HEK293 (cell line): Measurements from ENCODE around the gene TEX53.
A peak's percentile ranks its signal among the peaks of the same experiment; 100 is the strongest.

Experiments used
- CTCF ChIA-PET: fragments of 350-600 bp; formaldehyde crosslinking; extraction: SDS; loops from one replicate; lab custom pipeline; 2021; ENCODE audit warnings: antibody characterized with exemption; lab: Yijun Ruan, JAX
- POLR2A ChIA-PET: fragments of 300-600 bp; formaldehyde crosslinking; extraction: SDS; loops from one replicate; lab custom pipeline; 2020; ENCODE audit warnings: antibody characterized with exemption, inconsistent platforms; lab: Yijun Ruan, JAX
- H3K27ac ChIP-seq: fragments of 200-500 bp; sonication (Bioruptor generic); 2 replicates; pipeline ENCODE4 v1.5.1; 2014; ENCODE audit warnings: low read depth, low read length, control low read depth, inconsistent platforms; ENCODE audit errors: extremely low read depth
- H3K36me3 ChIP-seq, 2 experiments: fragments of 200-500 bp in 1 of 2; sonication (Bioruptor generic) in 1 of 2; 1 replicate in 1 of 2; 2 replicates in 1 of 2; pipeline ENCODE4 v1.5.1; 2014 to 2017; ENCODE audit warnings: inconsistent platforms in 2 of 2, low read length in 2 of 2; ENCODE audit not compliant: control insufficient read depth in 2 of 2, insufficient read depth in 1 of 2
- H3K4me1 ChIP-seq: fragments of 200-500 bp; sonication (Bioruptor generic); 2 replicates; pipeline ENCODE4 v1.5.1; 2014; ENCODE audit warnings: mild to moderate bottlenecking, low read length, inconsistent platforms; ENCODE audit not compliant: control insufficient read depth, insufficient read depth
- H3K4me3 ChIP-seq: 2 replicates; pipeline ENCODE4 v1.5.1; 2011; ENCODE audit warnings: low read depth, mild to moderate bottlenecking, control low read depth, low read length, moderate library complexity
- H3K9me3 ChIP-seq: fragments of 200-500 bp; sonication (Bioruptor generic); 2 replicates; pipeline ENCODE4 v1.5.1; 2014; ENCODE audit warnings: low read depth, low read length, inconsistent platforms; ENCODE audit not compliant: control insufficient read depth, insufficient read depth
- CTCF ChIP-seq: fragments of 450-650 bp; formaldehyde crosslinking; IDR thresholded peaks from 2 replicates; pipeline ENCODE4 v1.5.1; 2016; ENCODE audit warnings: missing biosample characterization, missing genetic modification characterization
- GLI2 ChIP-seq: fragments of 450-650 bp; formaldehyde crosslinking; IDR thresholded peaks from 2 replicates; pipeline ENCODE4; 2017; ENCODE audit warnings: missing biosample characterization, missing genetic modification characterization, low read depth, borderline replicate concordance
- MYNN ChIP-seq: fragments of 450-650 bp; formaldehyde crosslinking; IDR thresholded peaks from 2 replicates; pipeline ENCODE4 v1.5.1; 2016; ENCODE audit warnings: missing biosample characterization, missing genetic modification characterization, borderline replicate concordance
- SP7 ChIP-seq: fragments of 450-650 bp; formaldehyde crosslinking; IDR thresholded peaks from 2 replicates; pipeline ENCODE4 v1.5.1; 2016; ENCODE audit warnings: missing biosample characterization, missing genetic modification characterization
- ZBTB10 ChIP-seq: fragments of 450-650 bp; formaldehyde crosslinking; IDR thresholded peaks from 2 replicates; pipeline ENCODE4 v1.5.1; 2016; ENCODE audit warnings: missing biosample characterization, missing genetic modification characterization
- ZBTB44 ChIP-seq: fragments of 450-650 bp; IDR thresholded peaks from 2 replicates; pipeline ENCODE4 v1.5.1; 2018; ENCODE audit warnings: missing biosample characterization, mild to moderate bottlenecking, missing genetic modification characterization
- ZFHX2 ChIP-seq: fragments of 450-650 bp; formaldehyde crosslinking; conservative IDR thresholded peaks from 2 replicates; pipeline ENCODE4 v1.5.1; 2016; ENCODE audit warnings: missing biosample characterization, missing genetic modification characterization
- ZNF335 ChIP-seq: fragments of 450-650 bp; formaldehyde crosslinking; conservative IDR thresholded peaks from 2 replicates; pipeline ENCODE4 v1.5.1; 2016; ENCODE audit warnings: missing biosample characterization, missing genetic modification characterization
- ZNF362 ChIP-seq: fragments of 450-650 bp; formaldehyde crosslinking; IDR thresholded peaks from 2 replicates; pipeline ENCODE4 v1.5.1; 2016; ENCODE audit warnings: missing biosample characterization, missing genetic modification characterization
- ZNF449 ChIP-seq: fragments of 450-650 bp; formaldehyde crosslinking; IDR thresholded peaks from 2 replicates; pipeline ENCODE4 v1.5.1; 2017; ENCODE audit warnings: missing biosample characterization, mild to moderate bottlenecking, missing genetic modification characterization, moderate library complexity
- ZNF48 ChIP-seq: fragments of 450-650 bp; formaldehyde crosslinking; IDR thresholded peaks from 2 replicates; pipeline ENCODE4 v1.5.1; 2016; ENCODE audit warnings: missing biosample characterization, missing genetic modification characterization
- ZNF664 ChIP-seq: fragments of 450-650 bp; formaldehyde crosslinking; IDR thresholded peaks from 2 replicates; pipeline ENCODE4 v1.5.1; 2016; ENCODE audit warnings: missing biosample characterization, missing genetic modification characterization
- ZNF747 ChIP-seq: fragments of 450-650 bp; formaldehyde crosslinking; IDR thresholded peaks from 2 replicates; pipeline ENCODE4 v1.5.1; 2016; ENCODE audit warnings: missing biosample characterization, missing genetic modification characterization

TEX53 gene

GRCh38 chr9:114680259-114681001 lies 22.8 kb upstream of the TEX53 start:
- CTCF ChIA-PET, result interaction anchor here (0.6 to 10.6 kb wide), 57 partner anchors 9 to 843 kb away, joined by 3 to 296 read pairs (median 5); partner anchors contain the start of genes TEX53 and TNFSF15
- Histone ChIP-seq H3K4me1 (peaks cover 3% of the 10 kb centered on the region), H3K27ac (no peak overlapping the region), H3K9me3 (no peaks in the 10 kb centered on the region), H3K4me3 (no peak overlapping the region), H3K36me3 (no peaks in the 10 kb centered on the region)
- TF ChIP-seq ZNF664 (tag by site-specific recombination), result no peak
- TF ChIP-seq SP7 (tag by site-specific recombination), result no peak
- TF ChIP-seq ZNF48 (tag by site-specific recombination), result no peak
- no peak for TF ChIP-seq ZNF449
- TF ChIP-seq MYNN, result no peak
- TF ChIP-seq ZNF747, result no peak
- TF ChIP-seq ZBTB44, result no peak
- TF ChIP-seq ZNF335 (tag by site-specific recombination), result no peak
- no peak for TF ChIP-seq ZFHX2 (tag by site-specific recombination)
- TF ChIP-seq ZBTB10 (tag by site-specific recombination), result no peak
- no peak for TF ChIP-seq GLI2 (tag by site-specific recombination)
- POLR2A ChIA-PET, result interaction anchor here (0.6 to 1.4 kb wide), 4 partner anchors 226 to 341 kb away, joined by 3 to 5 read pairs (median 4); no protein-coding TSS in a partner anchor

GRCh38 chr9:114678795-114679194 lies 21.2 kb upstream of the TEX53 start:
- ChIA-PET POLR2A (no interaction called here), CTCF (interaction anchor here (0.6 to 10.6 kb wide), 9 partner anchors 11 to 336 kb away, joined by 3 to 296 read pairs (median 44); no protein-coding TSS in a partner anchor)
- H3K4me1 ChIP-seq, result peaks cover 3% of the 10 kb centered on the region
- no peaks in the 10 kb centered on the region for H3K9me3 ChIP-seq
- no peak overlapping the region for H3K4me3 ChIP-seq
- no peaks in the 10 kb centered on the region for H3K36me3 ChIP-seq
- TF ChIP-seq ZNF362 (tag by site-specific recombination), result peak; percentile 25; the same call in 1 of the 2 replicates
- TF ChIP-seq CTCF (tag by site-specific recombination), result no peak
- TF ChIP-seq, all 188 proteins: peak for 1
- H3K27ac ChIP-seq, result no peak overlapping the region
